CD1c-positive myeloid dendritic cell (primary cell): ENCODE results near the gene RAB10.
"Not testable (repeated sequence)": the region's sequence is repeated elsewhere in the genome, so short reads cannot be mapped to it uniquely, and the experiment has no call there.

Source experiments
- DNase-seq: peaks from one replicate; pipeline ENCODE4 v3.0.0-alpha.2; 2016; ENCODE audit errors: extremely low spot score

Gene RAB10

DNA sequence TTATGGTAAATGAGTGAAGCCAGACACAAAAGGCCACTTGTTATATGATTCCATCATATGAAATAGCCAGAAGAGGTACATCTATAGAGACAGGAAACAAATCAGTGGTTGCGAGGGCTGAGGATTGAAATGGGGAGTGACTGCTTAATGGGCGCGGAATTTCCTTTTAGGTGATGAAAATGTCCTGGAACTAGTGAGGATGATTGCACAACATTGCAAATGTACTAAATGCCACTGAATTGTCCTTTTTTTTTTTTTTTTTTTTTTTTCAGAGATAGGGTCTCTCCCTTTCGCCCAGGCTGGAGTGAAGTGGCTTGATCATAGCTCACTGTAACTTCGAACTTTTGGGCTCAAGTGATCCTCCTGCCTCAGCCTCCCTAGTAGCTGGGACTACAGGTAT lies 123.7 kb downstream of the RAB10 start:
- DNase-seq = no peak

DNA sequence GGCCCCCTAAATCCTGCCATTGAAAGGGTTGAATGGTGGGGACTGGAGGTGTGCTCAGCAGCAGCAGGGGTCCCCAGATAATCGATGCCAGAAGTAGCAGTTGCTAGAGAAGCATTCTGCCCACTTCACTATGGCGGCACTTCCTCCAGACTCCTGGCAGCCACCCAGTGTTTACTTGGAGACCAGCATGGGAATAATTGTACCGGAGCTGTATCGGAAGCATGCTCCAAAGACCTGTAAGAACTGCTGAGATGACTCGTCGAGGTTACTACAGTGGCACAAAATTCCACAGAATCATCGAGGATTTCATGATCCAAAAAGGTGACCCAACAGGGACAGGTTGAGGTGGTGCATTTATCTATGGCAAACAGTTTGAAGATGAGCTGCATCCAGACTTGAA lies 128.0 kb downstream of the RAB10 start:
- DNase-seq = no peak

DNA sequence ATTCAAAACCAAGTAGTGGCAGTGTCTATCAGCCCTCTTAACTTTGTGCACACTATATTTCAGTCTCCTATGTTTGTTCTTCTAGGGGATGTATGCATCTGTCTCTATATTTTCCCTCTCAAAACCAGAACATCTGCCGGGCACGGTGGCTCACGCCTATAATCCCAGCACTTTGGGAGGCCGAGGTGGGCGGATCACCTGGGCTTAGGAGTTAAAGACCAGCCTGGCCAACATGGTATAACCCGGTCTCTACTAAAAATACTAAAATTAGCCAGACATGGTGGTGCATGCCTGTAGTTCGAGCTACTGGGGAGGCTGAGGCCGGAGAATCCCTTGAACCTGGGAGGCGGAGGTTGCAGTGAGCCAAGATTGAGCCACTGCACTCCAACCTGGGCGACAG lies 129.1 kb downstream of the RAB10 start:
- no peak for DNase-seq

DNA sequence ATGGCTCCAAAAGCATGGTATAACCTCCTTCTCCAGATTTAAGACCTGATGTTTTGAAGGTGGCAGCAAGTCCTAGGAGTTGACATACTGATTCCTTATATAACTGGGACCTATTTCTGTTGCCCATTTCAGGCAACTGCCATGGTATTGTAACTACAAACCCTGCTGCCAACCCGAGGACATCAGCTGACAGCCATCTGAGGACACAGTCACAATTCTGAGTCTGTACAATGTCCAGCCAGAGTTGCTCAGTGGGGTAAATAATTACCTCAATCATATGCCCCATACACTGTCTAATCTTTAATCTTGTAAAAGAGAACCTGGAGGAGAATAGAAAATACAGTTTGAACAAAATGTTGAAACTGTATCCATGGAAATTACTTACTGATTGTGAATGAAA lies 130.3 kb downstream of the RAB10 start:
- no peak for DNase-seq

DNA sequence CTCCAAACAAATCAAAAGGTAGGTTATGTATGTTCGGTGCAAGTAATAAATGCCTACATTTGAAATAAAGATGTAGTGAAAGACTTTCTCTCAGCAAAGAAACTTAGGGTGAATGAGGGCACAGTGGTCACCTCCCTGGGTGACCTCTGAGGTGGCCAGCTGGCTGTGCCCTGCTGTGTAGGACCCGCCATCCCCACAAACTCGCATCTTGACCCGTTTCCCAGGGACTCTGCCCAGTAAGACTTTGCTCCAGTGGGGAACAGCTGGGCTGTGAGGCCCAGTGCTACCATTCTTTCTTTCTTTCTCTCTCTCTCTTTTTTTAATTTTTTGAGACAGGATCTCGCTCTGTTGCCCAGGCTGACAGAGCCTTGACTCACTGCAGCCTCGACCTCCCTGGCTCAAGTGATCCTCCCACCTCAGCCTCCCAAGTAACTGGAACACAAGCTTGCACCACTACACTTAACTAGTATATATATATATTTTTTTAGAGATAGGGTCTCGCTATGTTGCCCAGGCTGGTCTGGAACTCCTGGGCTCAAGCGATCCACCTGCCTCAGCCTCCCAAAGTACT lies 130.8 kb downstream of the RAB10 start:
- DNase-seq = no peak

DNA sequence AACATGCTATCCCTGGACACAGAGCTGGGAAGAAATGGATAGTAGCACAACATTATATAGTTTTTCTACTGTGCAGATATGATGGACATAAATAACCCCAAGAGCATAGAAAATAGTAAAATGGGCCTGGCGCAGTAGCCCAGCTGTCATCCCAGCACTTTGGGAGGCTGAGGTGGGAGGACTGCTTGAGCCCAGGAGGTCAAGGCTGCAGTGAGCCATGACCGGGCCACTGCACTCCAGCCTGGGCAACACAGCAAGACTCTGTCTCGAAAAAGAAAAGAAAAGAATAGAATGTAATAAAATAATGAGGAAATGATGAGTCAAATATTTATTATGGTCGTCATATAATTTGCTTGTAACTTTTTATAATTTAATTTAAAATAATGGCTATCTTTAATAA lies 131.5 kb downstream of the RAB10 start:
- DNase-seq = no peak

DNA sequence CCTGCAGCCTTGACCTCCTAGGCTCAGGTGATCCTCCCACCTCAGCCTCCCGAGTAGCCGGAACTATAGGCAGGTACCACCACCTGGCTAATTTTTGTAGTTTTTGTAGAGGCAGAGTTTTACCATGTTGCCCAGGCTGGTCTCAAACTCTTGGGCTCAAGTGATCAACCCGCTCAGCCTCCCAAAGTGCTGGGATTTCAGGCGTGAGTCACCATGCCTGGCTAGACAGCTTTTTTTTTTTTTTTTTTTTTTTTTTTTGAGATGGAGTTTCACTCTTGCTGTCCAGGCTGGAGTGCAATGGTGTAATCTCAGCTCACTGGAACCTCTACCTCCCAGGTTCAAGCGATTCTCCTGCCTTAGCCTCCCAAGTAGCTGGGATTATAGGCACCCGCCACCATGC lies 132.7 kb downstream of the RAB10 start:
- DNase-seq = not testable (repeated sequence)

DNA sequence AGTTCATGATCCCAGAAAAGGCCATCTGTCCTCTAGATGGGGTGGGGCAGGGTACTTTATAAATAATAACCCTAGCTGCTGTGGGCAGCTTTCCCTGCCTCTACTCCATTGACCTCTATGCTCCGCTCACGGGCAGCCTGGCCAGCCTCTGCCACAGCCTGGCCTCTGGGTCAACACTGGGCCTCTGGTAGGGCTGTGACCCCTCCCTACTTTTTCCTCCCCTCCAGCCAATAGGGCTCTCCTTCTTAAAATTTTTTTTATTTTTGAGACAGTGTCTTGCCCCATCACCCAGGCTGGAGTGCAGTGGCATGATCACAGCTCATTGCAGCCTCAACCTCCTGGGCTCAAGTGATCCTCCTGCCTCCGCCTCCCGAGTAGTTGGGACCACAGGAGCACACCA lies 134.9 kb downstream of the RAB10 start:
- DNase-seq = no peak

DNA sequence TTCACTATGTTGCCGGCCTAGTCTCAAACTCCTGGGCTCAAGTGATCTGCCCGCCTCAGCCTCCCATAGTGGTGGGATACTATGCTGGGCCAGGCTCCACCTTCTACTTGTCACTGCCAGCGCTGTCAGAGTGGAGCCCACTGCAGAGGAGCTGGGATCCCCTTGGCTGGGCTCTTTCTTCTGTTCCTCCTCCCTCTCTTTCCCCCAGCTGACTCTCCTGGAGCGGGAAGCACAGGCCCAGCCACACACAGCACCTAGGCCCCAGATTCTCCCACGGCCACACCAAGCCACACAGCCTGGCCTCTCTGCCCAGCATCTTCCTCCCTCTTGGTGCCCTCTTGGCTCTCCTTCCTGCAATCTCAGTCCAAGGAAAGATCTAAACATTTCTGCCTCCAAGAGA lies 135.3 kb downstream of the RAB10 start:
- DNase-seq = no peak

DNA sequence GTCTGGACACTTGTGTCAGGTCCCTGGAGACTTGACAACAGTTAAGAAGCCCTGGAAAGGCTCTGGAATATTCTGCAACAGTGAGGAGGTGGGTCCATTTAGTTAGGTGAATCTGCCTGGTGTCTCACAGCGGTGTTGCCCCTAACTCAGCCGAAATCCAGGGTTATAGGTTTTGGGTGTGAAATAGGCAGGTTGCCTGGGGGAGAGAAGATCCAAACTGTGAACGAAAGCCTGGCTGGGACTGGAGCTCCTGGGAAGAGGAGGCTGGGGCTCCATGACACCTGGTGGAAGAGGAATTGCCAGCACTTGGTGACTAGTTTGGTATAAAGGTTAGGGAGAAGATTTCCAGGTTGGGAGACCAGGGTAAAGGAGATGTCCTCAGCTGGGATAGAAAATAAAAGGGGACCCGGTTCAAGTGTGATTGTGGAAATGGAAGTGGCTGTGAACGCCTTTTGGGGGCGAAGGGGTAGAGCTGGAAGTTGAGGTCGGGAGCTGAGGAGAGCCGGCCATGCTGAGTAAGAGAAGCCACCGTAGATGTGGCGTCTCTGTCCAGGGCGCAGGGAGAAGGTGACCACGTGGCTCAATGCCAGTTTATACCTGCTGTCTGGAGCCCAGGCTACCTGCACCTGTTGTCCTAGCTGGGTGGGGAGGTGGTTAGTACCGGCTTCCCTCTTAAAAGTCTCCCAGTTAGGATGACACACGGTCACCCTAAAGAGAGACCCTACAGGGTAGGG lies 136.0 kb downstream of the RAB10 start:
- DNase-seq = no peak

DNA sequence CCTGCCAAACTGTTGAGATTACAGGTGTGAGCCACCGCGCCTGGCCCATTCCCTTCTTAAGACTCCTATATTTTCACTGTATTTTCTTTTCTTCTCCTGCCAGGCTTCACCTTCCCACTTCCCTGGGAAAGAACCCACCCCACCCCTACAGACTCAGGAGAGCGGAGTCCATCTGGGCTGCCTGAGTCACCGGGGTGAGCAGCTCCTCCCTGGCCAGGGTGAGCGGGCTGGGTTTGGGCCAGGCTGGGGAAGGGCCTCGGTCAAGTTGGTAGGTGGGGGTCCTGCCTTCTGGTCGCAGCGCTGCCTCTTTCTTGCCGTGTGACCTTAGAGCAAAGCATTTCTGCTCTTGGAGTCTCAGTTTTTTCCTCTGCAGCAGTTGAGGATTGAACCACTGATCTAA lies 136.9 kb downstream of the RAB10 start:
- DNase-seq = no peak

DNA sequence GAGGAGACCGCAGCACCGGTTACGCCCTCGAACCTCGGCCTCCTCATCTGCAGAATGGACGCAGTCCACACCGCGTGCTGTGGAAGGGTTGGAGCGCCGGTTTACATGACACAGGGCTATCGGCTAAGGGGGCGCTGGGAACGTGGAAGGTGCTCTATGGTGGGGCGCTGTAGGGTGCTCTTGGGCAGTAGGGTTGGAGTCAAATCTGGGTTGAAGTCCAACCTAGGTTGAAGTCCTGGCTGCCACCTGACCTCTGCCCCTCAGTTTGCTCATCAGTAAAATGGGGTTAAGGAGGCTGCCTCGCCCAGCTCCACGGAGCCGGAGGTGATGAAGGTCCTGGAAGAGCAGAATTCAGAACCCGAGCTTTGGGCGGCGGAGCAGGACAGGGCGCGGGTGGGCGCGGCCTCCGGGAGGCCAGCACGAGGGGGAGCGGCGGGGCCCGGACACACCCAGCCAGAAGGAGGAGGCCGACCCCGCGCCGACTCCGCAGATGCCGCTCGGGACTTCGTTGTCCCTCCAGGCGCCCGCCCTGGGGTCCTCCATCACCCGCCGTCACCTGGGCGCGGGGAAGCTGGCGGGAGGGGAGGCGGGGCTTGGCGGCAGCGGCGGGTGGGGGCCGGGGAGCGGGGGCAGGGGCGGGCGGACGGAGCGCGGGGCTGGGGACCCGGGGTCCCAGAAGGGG lies 138.4 kb downstream of the RAB10 start:
- DNase-seq = no peak

DNA sequence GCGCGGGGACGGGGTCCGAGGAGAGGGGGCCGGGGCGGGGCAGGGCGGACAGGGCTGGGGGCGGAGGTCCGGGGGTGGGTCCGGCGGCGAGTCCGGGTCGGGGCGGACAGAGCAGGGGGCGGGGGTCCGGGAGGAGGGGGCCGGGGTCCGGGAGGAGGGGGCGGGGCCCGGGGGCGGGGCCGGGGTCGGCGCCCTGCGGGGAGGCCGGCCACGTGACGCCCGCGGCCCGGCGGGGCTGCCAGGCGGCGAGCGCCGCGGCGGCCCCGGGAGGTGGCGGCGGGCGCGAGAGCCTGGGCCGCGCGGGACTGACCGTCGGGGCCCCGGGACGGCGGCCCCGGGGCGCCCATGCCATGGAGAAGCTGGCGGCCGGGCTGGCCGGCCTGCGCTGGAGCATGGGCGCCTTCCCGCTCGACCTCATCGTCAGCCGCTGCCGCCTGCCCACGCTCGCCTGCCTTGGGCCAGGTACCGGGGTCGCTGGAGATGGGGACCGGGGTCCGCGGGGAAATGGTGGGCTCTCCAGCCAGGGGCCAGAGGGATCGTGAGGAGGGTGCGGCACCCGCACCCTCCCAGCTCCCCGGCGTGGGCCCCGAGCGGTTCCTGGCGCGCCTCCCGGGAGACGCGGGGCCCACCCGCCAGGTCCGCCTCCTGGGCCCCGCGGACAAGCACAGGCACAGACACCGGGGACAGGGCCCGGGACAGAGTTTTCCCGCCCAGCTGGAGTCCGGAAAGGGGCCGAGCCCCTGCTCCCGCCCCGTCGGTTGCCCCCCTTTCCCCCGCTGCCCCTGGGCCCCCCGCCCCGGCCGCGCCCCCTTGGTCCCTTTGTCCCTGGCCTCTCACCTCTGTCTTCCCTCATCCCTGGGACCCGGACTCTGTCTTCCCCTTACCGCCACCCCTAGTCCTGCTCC lies 139.2 kb downstream of the RAB10 start, which contains the start of gene GAREM2:
Gene GAREM2, plus strand, starts transcription at position 218 of the 905 bp plus-strand sequence. Its CDS starts 133 bp downstream, at position 351.
- peak; percentile 14 for DNase-seq

DNA sequence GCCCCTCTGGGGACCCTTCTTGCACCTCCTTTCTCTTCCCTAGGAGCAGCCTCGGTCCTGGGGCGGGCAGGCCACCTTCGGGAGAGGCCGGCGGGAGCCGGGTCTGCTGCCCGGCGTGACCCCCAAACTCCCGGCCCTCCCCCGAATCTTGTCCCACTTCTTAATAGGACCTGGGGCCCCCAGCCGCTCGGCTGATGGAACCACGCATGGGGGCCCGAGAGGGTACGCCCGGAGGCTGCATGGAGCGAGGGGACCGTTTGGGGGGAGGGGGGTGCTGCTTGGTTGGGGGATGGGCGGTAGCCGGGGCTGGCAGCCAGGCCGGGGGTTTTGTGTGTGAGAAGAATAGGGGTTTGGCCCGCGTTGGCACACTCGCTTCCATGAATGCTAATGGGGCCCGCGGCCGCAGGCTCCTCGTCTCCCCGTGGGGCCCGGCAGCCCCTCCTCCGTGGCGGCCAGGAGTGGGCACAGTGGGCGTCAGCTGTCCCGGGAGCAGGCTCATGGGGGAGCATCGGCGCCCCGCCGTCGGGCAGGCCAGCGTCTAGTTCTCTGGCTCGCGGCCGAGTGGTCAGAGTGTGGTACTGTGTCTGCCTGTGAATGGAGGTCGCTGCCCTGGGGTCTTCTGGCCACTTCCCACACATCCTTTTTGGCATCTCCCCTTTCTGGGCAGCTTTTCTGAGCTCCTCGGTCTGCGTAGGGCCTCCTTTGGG lies 140.0 kb downstream of the RAB10 start:
- no peak for DNase-seq

DNA sequence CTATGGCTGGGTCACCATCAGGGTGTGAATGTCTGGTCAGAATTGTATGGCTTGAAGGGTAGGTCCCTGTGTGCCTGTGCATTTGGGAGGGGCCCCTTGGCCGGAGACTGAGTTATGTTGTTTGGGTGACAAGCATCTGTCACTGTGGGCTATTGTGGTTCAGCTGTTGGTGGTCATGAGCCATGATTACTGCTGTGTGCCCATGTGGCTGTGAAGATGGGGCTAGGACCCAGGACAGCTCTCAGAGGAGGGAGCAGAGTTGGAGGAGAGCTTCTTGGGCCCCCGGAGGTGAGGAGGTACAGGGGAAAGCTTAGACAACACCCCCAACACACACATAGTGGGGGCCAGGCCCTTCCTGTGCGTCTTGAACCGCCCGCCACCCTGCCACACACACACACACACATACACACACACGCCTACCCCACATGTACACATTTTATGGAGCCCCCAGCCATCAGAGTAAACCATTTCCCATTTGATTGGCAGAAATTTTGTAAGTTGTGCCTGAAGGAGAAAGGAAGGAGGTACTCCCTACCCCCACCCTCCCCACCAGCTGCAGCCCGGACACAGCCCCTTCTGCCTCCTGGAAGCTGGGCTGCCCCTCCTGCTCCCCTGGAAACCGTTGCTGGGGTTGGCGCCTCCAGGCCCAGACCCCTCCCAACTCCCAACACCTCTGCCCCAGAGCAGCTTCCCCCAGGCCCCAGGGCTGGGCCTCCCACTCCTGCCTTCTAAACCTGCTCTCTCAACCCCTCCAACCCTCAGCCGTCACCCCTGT lies 141.0 kb downstream of the RAB10 start:
- DNase-seq = no peak

DNA sequence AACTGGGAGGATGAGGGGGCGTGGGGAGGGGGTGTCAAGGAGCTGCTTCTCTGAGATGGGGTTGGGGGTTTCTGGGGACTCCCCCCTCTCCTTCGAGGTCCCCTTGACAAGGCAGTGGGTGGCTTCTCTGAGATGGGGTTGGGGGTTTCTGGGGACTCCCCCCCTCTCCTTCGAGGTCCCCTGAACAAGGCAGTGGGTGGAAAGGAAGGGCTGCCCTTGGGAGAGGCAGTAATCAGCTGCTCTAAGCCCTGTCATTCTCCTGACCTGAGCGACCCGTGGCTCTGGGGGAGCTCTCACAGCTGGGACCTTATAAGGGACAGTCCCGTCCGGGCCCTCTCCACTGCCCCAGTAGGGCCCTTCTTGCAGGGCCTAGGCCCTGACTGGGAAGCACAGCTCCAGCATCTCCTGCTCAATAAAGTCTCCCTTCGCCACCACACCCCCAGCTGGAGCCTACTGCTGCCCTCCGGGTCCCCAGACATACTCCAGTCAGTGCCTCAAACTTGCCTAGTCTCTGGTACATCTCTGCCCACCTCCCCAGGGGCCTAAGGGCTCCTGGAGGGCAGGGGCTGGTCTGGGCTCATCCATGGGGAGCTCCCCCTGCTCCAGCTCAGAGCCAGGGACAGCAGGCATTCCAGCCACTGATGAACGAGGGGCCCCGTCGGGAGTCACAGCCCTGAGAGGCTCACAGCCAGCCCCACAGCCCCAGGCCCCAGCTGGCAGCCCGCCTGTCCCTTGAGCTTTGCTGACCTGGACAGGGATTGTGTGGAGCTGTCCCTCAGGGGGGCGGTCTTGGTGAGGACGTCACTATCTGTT lies 141.8 kb downstream of the RAB10 start:
- no peak for DNase-seq

DNA sequence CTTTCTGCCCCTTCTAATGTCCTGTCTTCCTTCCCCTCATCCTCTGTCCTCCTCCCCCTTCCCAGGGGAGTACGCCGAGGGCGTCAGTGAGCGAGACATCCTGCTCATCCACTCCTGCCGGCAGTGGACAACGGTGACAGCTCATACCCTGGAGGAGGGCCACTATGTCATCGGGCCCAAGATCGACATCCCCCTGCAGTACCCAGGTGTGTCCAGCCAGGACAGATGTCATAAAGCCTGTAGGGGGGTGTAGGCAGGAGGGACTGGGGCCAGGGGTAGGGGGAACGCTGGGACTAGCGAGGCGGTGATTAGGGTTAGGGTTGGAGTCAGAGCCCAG lies 142.4 kb downstream of the RAB10 start:
- DNase-seq = no peak

DNA sequence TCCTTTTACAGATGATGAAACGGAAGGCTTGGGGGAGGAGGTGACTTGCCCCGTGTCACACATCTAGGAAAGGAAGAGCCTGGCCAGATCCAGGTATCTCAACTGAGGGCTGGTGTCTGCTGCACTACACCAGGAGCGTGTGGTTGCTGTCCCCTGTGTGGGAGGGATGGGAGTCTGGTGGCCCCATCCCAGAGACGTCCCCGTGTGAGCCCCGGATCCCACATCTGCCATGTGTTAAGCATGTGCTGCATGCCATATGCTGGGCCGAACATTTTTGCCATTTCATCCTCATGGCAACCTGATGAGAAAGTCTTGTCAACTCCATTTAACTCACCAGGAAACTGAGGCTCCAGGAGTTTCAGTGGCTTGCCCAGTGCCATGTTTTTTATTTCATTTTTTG lies 143.2 kb downstream of the RAB10 start:
- no peak for DNase-seq

DNA sequence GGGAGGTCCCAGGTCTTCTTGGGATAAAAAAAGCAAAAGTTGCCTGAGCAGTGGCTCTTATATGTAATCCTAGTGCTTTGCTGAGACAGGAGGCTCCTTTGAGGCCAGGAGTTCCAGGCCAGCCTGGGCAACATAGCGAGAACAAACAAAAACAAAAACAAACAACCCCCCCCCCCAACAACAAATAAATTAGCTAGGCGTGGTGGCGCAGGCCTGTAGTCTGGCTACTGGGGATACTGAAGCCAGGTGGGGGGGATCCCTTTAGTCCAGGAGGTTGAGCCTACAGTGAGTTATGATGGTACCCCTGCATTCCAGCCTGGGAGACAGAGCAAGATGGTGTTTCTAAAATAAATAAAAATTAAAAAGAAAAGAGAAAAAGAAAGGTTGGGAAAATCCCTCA lies 144.4 kb downstream of the RAB10 start:
- no peak for DNase-seq
